Activated CD4-positive, alpha-beta T cell treated with anti-CD3 and anti-CD28 coated beads, Interleukin-2, amount 50 U/mL, for 1 hour (primary cell): ENCODE results near the gene ESYT3.
"Not testable (repeated sequence)": the region's sequence is repeated elsewhere in the genome, so short reads cannot be mapped to it uniquely, and the experiment has no call there.

Experiments
- DNase-seq: peaks from one replicate; pipeline ENCODE4 v3.0.0-alpha.2; 2020

ESYT3 gene

GRCh38 chr3:138495638-138496037 lies 61.2 kb downstream of the ESYT3 start:
- DNase-seq: not testable (repeated sequence)

DNA sequence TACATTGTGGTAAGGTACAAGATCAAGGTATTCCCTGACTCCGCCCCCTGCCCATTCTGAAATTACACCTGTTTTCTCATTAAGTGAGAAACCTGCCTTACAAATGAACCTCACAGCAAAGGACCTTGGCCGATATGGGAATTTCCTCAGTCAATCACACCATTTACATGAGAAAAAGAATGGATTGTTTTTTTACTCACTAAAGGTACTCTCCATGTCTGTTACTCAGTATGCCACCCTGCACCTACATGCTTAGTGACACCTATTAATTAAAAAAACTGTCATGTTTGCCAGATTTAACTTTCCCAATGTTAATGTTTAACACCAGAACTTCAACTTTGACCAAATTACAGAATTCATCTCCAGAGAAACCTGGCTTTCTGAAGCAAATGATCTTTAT lies 62.0 kb downstream of the ESYT3 start:
- DNase-seq: no peak

DNA sequence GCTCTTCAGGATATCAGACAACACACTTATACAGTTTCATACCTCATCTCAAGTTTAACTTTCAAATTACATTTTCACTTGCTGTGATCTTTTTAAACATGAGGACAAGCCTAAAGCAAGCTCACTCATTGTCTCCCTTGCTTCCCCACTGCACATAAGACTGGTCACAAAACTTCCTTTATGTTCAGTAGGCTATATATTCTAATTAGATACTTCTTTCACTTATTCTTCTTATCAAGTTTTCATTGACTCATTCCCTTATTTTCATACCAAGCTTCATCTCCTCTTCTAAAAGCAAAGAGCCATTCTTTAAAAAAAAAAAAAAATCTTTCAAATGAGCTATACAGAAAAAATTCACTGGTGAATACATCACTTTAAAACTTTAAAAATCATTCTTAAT lies 62.6 kb downstream of the ESYT3 start:
- no peak for DNase-seq

DNA sequence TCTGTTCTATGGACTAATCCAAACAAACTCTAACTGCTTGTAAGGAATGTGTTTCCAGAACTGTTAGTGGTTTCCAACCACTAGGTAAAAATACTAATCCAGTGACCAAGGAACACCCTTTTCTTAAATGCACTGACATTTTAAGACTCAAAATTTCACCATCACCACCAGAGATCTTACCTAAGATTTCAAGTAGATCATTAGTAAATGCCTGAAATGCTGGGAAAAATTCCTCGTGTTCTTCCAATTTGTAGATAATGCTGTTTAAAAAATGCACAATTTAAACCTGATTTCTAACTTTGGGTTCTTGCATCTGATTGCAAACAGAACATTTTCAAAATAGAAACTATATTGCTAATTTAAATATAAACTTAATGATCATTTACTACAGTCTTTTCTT lies 63.4 kb downstream of the ESYT3 start:
- DNase-seq: no peak

DNA sequence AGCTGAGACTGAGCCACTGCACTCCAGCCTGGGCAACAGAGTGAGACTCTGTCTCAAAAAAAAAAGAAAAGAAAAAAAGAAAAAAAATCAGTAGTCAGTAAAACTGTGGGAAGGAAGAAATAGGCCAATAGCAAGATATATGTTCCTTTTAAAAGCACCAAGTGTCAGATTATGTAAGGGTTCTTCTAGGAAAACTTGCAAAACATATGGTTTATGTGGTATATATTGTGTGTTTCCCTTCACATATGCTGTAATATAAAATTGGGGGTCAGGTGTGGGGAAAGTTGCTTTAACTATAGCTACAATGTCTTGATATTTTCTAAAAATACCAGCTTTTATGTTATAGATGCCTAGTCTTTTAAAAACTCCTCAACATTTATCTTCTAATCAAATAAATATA lies 64.6 kb downstream of the ESYT3 start:
- no peak for DNase-seq

GRCh38 chr3:138507524-138507923 lies 73.1 kb downstream of the ESYT3 start:
- DNase-seq: no peak

DNA sequence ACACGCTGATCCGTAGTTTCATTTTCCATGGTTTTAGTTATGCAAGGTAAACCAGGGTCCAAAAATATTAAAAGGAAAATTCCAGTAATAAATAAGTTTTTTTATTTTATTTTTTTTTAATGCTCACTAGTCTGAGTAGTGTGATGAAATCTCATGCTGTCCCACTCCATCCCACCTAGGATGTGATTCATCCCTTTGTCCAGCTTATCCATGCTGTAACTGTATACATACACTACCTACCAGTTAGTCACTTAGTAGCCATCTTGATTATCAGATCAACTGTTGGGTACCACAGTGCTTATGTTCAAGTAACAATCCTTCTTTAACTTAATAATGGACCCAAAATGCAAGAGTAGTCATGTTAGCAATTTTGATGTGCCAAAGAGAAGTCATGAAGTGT lies 75.2 kb downstream of the ESYT3 start:
- DNase-seq: no peak

- no peak for DNase-seq
These were observed 77.5 kb downstream of the ESYT3 start for GRCh38 chr3:138511945-138512344.

DNA sequence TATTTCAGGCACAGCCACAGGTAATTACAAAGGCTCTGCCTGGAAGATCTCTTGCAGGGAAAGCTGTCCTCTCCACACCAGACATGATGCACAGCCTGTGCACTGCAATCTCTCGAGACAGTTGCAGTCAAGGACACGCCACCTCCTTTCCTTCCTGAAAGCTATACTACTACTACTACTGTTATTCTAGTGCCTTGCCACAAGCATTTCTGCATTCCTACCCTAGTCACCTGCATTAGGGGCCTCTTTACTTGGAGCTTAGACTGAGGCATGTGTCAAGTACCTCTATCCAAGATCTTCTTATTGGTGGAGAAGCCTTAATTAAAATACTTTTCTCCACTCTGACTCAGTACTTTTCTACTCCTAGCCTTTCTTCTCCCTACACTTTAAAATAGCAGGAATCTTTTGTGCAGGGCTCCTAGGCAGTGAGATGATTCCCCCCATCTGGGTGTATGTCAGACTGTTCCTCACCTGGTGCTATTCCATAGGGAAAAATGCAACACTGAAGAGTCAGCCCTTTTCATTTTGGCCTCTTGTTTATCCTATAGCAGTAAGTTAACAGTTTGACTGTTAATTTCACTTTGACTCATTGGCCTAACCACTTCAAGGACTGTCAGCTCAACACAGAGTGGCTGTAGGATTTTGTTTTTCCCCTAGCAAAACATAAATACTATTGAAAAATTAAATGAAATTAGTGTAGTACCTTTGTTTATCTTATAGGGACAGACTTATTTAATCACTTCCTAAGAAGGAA lies 78.9 kb downstream of the ESYT3 start:
- no peak for DNase-seq

DNA sequence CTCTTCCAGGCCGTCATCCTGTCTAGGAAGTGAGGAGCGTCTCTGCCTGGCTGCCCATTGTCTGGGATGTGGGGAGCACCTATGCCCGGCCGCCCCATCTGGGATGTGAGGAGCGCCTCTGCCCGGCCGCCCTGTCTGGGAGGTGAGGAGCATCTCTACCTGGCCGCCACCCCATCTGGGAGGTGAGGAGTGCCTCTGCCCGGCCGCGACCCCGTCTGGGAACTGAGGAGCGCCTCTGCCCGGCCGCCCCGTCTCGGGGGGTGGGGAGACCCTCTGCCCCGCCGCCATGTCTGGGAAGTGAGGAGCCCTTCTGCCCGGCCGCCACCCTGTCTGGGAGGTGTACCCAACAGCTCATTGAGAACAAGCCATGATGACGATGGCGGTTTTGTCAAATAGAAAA lies 87.0 kb downstream of the ESYT3 start:
- DNase-seq: not testable (repeated sequence)
